ENCODE measurements around the gene HIVEP1.
"Not testable (repeated sequence)": the region's sequence is repeated elsewhere in the genome, so short reads cannot be mapped to it uniquely, and the experiment has no call there.

The HIVEP1 gene

GRCh38 chr6:12118607-12119006, 106.5 kb downstream of the HIVEP1 start:
- DNase-seq (ENCODE audit: low spot score): no peak

- DNase-seq (ENCODE audit: low spot score): peak; percentile 63
These were observed 107.0 kb downstream of the HIVEP1 start for GRCh38 chr6:12119085-12119588.

GRCh38 chr6:12125396-12125795, 113.3 kb downstream of the HIVEP1 start:
- DNase-seq (ENCODE audit: low spot score): no peak

- DNase-seq (ENCODE audit: low spot score): peak; percentile 4
These were observed 113.9 kb downstream of the HIVEP1 start for GRCh38 chr6:12126051-12126450.

- DNase-seq (ENCODE audit: low spot score): no peak
These were observed 117.4 kb downstream of the HIVEP1 start for GRCh38 chr6:12129523-12129922.

- no peak for DNase-seq (ENCODE audit: low spot score)
These were observed 120.5 kb downstream of the HIVEP1 start for GRCh38 chr6:12132351-12133222.

GRCh38 chr6:12134581-12134980, 122.5 kb downstream of the HIVEP1 start:
- DNase-seq (ENCODE audit: low spot score): no peak

GRCh38 chr6:12134991-12135390, 122.9 kb downstream of the HIVEP1 start:
- DNase-seq (ENCODE audit: low spot score): no peak

GRCh38 chr6:12136905-12137304, 124.8 kb downstream of the HIVEP1 start:
- DNase-seq (ENCODE audit: low spot score): no peak

- DNase-seq (ENCODE audit: low spot score): no peak
These were observed 125.4 kb downstream of the HIVEP1 start for GRCh38 chr6:12137480-12137879.

- DNase-seq (ENCODE audit: low spot score): peak; percentile 37
These were observed 126.3 kb downstream of the HIVEP1 start for GRCh38 chr6:12138381-12138780.

GRCh38 chr6:12138936-12139335, 126.8 kb downstream of the HIVEP1 start:
- DNase-seq (ENCODE audit: low spot score): no peak

- DNase-seq (ENCODE audit: low spot score): no peak
These were observed 135.6 kb downstream of the HIVEP1 start for GRCh38 chr6:12147557-12148316.

- DNase-seq (ENCODE audit: low spot score): no peak
These were observed 136.2 kb downstream of the HIVEP1 start for GRCh38 chr6:12148317-12148801.

GRCh38 chr6:12148841-12149240, 136.7 kb downstream of the HIVEP1 start:
- no peak for DNase-seq (ENCODE audit: low spot score)

- DNase-seq (ENCODE audit: low spot score): no peak
These were observed 137.9 kb downstream of the HIVEP1 start for GRCh38 chr6:12149944-12150510.

GRCh38 chr6:12150812-12151432, 138.8 kb downstream of the HIVEP1 start:
- peak; percentile 30 for DNase-seq (ENCODE audit: low spot score)

- DNase-seq (ENCODE audit: low spot score): no peak
These were observed 139.3 kb downstream of the HIVEP1 start for GRCh38 chr6:12151433-12151820.

GRCh38 chr6:12152023-12152970, 140.2 kb downstream of the HIVEP1 start:
- no peak for DNase-seq (ENCODE audit: low spot score)

- DNase-seq (ENCODE audit: low spot score): not testable (repeated sequence)
These were observed 143.7 kb downstream of the HIVEP1 start for GRCh38 chr6:12155769-12156168.
